Amygdala (tissue), 56 donors: ENCODE data around the gene COA5.

ENCODE experiments used
- DNase-seq, 56 donors: peaks; one replicate each; lab custom pipeline; 2025; lab: John Stamatoyannopoulos, UW

Gene COA5

GRCh38 chr2:98555696-98556095, 52.6 kb downstream of the COA5 start:
- DNase-seq, result peak in 1 of 56 donors; percentile 10

GRCh38 chr2:98554116-98554861, 54.0 kb downstream of the COA5 start:
- no peak for DNase-seq

- no peak for DNase-seq
Measured at GRCh38 chr2:98552499-98553179, 55.7 kb downstream of the COA5 start.

GRCh38 chr2:98551316-98551715, 57.0 kb downstream of the COA5 start:
- DNase-seq, result no peak

GRCh38 chr2:98550165-98550564, 58.1 kb downstream of the COA5 start:
- DNase-seq, result no peak
